Tibial nerve (tissue), 4 donors: ENCODE measurements around the gene MUC2.

ENCODE experiments used
- CTCF ChIP-seq, 5 experiments: fragments of 200-600 bp in 3 of 5; fragments of 450-650 bp in 2 of 5; sonication (generic) in 3 of 5; IDR thresholded peaks; one replicate each; pipeline ENCODE4 v1.5.1; 2016 to 2019; ENCODE audit warnings: antibody characterized with exemption in 5 of 5, mild to moderate bottlenecking in 3 of 5, moderate library complexity in 2 of 5
- EP300 ChIP-seq, 2 donors: sonication (generic); formaldehyde crosslinking; IDR thresholded peaks; one replicate each; pipeline ENCODE4 v1.6.1; 2017; ENCODE audit warnings: antibody characterized with exemption in 2 of 2, mild to moderate bottlenecking in 1 of 2
- POLR2A ChIP-seq, 2 donors: fragments of 450-650 bp; IDR thresholded peaks; one replicate each; pipeline ENCODE4 v1.6.1; 2017; ENCODE audit warnings: antibody characterized with exemption in 2 of 2, mild to moderate bottlenecking in 2 of 2, moderate library complexity in 2 of 2

DNA sequence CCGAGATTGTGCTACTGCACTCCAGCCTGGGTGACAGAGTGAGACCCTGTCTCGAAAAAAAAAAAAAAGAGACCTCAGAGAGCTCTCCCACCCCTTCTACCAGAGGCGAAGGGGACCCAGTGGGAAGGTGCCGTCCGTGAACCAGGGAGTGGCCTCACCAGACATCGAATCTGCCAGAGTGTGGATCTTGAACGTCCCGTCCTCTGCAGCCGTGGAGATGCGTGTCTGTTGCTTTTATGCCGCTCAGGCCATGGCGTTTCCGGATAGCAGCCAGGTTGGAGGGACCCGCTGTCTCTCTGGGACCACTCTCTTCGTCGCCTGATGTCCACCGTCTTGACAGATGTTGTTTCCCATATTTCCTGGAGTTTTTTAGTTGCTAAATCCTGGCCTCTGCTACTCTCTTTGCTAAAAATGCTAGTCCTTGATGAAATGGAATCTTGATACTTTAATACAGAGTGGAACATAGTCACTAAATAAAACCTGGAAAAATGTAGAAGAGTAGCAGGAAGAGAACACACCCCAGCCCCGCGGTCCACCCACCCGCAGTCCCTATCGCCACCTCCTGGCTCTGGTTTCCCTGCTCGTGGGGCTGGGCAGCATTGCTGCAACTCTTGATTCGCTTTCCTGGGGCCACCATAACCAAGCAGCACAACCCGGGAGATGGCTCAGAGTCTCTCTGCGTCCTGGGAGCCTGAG is 26.2 kb upstream of the MUC2 start:
- TF ChIP-seq POLR2A (IDR thresholded peaks at IDR 0.05): no peak
- TF ChIP-seq CTCF (IDR thresholded peaks at IDR 0.05): no peak
- TF ChIP-seq EP300 (IDR thresholded peaks at IDR 0.05): no peak
